HG03565 (cell line): ENCODE data around the gene CGB1.
"Not testable (repeated sequence)": the region's sequence is repeated elsewhere in the genome, so short reads cannot be mapped to it uniquely, and the experiment has no call there.

ENCODE experiments used
- ATAC-seq: cut with Tn5 transposase; IDR thresholded peaks from one replicate; pipeline ENCODE4 v1.9.1; 2021; ENCODE audit warnings: mild to moderate bottlenecking, moderate library complexity; ENCODE audit not compliant: unreplicated experiment

The CGB1 gene

DNA sequence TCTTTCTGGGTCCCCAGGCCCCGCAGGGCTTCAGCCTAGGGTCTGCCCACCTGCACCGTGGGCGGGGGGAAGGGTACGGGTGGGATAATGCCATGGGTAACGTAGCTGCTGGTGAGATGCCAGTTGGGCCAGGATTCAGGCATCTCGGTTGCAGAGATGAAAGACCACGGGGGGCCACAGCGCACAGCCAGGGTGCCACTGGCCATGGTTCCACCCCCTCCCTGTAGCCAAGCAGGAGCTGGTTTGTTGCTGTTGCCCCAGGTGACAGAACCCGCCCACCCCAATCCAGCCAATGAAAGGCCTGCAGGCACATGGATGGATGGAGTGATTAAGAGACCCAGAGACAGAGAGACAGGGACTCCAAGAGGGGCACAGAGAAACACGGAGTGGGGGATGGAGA is 21.9 kb upstream of the CGB1 start:
- no peak for ATAC-seq

DNA sequence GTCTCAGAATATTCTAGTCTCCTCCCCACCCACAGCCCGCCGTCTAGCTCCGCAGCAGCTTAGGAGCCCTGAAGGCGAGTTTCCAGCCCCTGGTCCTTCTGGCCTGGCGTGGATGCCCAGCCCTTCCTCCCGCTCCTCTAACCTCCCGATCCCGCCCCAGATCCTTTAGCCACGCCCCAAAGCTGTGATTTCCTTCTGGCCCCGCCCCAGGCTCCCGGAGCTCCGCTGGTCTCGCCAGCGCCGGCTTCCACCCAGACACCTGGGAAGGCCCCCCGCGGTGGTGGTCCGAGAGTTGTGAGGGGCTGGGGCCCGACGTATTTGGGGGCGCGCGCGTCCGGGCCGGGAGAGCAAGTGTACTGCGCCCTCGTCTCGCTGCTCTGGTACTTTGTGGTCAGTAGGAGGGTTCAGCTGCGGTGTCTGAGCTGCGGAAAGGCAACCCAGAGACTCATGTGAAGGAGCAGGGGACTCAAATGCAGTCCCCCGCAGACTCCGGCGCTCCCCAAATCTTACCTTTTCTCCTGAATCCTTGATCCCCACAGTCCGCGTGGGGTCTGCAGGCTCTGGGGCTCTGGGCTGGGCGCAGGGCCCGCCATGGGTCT is 21.0 kb upstream of the CGB1 start, which contains the start of gene CGB7:
Gene CGB7 (minus strand): TSS at position 114 of the 599 bp plus-strand sequence. CDS start 2,374 bp downstream, outside the sequence.
- ATAC-seq, result no peak

DNA sequence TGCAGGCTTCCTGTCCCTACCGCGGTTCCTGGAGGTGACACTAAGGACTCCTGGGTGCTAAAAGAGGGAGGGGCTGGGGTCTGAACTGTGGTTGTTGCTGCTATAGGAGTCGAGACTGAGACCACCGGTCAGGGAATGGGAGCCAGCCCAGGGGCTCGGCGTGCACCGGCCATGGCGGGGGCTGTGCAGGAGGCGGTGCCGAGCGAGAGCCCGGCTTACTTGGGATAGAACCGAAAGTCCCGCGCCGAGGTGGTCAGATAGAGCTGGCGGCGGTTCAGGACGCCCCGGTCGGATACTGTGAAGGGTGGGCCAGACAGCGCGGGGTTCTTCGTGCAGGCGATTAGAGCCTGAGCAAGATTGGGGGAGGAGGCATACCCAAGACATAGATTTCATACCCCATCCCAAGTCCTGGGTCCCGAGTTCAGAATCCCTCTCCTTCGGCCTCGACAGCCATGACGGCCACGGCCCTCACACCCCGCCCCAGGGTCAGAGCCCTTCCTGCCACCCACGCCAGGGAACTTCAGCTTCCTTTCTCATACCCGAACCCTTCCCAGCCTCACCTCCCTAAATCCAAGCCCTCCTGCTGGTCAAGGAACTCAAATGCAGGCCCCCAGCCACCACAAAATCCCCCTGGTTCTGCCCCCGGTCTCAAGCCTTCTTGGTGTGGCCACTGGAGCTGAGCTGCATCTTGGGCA is 20.4 kb upstream of the CGB1 start:
- ATAC-seq, result not testable (repeated sequence)

DNA sequence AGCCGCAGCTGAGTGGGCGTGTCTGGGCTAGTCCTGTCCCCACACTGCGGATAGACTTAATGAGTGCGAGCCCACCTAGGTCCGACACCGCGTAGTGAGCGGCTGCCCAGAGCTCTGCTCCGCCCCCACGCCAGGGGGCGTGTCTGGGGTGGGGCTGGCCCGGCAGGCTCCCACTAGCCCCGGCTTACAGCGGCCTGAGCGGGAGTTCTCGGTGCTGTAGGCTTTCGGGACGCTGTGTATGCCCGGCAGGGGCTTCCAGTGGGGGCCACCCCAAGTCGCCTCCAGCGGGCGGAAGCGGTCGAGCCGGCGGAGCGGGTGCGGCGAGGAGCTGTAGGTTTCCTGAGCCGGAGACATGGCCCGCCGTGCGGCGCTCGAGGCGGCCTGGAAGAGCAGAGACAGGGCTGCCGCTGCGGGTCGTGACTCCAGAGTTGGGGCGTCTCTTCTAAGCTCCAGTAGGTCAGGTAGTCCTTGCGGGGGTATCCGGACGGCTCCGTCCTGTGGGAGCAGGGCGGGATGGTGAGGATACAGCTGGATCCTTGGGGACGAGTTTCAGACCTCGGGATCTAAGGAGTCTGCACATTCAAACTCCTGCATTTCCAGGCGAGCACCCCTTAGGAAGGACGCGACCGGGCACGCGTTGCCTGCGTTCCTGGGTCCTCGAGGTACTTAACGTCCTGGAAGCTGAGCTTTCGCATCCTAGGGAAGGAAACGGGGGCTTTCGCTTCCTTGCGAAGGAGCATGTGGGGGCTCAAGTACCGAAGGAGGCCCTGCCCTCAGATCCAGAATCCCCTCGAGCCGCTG is 19.6 kb upstream of the CGB1 start:
- ATAC-seq, result no peak

DNA sequence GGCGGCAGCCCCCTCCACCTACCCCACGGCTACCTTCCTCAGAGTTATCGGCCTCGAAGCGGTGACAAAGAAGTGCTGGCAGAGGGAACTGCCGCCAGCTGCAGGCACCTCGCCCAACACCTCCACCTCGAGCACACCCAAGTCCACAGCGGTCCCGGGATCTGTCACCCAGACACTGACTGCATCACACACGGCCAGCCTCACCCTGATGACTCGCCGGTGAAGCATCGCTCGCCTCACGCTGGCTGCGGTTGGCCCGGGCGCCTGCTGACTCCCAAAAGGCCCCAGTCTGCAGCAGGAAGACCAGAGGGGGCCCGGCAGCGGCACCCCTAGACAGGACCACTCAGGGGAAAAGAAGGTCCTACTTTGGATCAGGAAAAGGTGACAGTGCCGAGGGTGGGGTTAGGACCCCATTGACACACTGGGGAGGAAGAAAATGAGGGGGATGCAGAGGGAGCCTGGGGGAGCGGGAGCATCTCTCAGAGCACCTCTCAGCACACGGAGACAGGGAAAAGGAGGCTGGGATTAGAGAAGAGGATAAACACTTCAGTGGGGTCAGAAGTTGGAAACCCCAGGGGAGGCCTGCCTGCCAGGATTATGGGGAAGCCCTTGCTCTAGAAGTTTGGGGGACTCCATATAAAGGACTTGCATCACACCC is 13.8 kb upstream of the CGB1 start:
- not testable (repeated sequence) for ATAC-seq

DNA sequence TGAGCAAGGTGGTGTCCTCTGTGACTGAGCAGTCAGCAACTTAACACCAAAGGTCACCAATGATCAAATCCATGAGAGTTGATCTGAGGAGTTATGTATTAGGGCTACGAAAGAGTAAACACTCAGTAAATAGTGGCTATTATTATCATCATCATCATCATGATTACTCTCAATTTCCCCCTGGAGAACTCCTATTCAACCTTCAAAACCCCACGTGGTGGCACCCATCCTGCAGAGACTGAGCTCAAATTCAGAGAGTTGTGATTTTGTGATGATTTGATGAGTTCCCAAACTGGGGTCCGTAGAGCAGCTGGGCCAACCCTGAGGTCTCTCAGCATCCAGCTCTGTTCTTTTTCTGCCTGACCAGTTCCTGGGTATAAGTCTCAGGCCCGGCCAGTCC is 13.1 kb upstream of the CGB1 start:
- not testable (repeated sequence) for ATAC-seq

DNA sequence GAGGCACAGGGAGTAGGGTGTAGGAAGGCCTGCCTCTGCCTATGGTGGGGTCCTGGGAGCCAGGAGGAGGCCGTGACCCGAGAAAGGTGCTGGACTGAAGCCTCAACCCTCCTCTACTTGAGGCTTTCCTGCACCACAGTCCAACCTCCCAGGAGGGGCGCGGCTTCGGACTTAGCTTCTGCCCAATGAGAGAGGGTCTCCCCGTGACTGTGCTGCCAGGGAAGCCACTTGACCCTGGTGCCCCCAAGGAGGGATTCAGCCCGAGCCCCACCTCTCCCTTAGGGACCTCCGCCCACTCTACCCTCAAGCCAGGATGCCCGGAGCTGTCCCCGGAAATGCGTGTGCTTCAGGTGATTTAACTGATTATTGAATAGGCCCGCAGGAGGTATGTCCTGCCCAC is 12.3 kb upstream of the CGB1 start, which contains the start of gene CGB8:
Gene CGB8 (minus strand): TSS at position 101 of the 400 bp plus-strand sequence. CDS start 372 bp downstream, outside the sequence.
- not testable (repeated sequence) for ATAC-seq

DNA sequence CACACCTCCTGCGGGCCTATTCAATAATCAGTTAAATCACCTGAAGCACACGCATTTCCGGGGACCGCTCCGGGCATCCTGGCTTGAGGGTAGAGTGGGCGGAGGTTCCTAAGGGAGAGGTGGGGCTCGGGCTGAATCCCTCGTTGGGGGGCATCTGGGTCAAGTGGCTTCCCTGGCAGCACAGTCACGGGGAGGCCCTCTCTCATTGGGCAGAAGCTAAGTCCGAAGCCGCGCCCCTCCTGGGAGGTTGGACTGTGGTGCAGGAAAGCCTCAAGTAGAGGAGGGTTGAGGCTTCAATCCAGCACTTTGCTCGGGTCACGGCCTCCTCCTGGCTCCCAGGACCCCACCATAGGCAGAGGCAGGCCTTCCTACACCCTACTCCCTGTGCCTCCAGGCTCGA is 6.9 kb upstream of the CGB1 start, which contains the start of gene CGB5:
Gene CGB5 (plus strand): TSS at position 301 of the 400 bp plus-strand sequence. CDS start 362 bp downstream, outside the sequence.
- not testable (repeated sequence) for ATAC-seq

DNA sequence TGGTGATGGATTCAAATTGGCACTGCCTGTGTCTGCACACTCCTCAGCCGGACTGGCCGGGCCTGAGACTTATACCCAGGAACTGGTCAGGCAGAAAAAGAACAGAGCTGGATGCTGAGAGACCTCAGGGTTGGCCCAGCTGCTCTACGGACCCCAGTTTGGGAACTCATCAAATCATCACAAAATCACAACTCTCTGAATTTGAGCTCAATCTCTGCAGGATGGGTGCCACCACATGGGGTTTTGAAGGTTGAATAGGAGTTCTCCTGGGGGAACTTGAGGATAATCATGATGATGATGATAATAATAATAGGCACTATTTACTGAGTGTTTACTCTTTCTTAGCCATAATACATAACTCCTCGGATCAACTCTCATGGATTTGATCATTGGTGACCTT is 6.0 kb upstream of the CGB1 start:
- not testable (repeated sequence) for ATAC-seq

DNA sequence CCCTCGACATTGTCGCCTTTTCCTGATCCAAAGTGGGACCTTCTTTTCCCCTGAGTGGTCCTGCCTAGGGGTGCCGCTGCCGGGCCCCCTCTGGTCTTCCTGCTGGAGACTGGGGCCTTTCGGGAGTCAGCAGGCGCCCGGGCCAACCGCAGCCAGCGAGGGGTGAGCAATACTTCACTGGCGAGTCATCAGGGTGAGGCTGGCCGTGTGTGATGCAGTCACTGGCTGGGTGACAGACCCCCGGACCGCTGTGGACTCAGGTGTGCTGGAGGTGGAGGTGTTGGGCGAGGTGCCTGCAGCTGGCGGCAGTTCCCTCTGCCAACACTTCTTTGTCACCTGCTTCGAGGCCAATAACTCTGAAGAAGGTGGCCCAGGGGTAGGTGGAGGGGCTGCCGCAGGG is 5.5 kb upstream of the CGB1 start:
- ATAC-seq, result no peak

DNA sequence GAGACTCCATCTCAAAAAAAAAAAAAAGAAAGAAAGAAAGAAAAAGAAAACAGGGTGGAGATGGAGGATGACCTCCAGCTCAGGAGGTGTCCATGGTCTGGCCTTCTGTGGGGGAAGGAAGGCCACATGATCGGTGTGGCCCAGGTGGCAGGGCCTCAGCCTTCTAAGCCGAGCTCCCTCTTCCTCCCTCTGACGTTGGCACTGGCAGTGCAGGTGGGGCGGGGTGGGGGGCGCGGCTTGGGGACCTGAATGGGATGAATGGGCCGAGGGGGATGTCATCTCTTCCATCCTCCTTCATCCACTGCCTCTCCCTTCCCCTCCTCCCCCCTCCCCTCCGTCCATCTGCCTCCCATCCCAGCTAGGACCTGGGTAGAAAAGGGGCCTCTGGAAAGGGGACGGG is 3.0 kb upstream of the CGB1 start:
- not testable (repeated sequence) for ATAC-seq

DNA sequence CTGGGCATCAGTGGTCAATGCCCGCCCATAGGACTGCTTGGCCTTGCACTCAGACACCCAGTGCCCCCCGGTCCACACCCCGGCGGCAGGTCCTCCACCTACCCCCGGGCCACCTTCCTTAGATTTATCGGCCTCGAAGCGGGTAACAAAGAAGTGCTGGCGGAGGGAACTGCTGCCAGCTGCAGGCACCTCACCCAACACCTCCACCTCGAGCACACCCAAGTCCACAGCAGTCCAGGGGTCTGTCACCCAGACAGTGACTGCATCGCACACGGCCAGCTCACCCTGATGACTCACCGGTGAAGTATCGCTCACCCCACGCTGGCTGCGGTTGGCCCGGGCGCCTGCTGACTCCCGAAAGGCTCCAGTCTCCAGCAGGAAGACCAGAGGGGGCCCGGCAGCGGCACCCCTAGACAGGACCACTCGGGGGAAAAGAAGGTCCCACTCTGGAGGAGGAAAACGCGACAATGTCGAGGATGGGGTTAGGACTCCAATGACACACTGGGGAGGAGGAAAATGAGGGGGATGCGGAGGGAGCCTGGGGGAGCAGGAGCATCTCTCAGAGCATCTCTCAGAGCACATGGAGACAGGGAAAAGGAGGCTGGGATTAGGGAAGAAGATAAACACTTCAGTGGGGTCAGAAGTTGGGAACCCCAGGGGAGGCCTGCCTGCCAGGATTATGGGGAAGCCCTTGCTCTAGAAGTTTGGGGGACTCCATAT is 2.0 kb upstream of the CGB1 start:
- ATAC-seq, result not testable (repeated sequence)

DNA sequence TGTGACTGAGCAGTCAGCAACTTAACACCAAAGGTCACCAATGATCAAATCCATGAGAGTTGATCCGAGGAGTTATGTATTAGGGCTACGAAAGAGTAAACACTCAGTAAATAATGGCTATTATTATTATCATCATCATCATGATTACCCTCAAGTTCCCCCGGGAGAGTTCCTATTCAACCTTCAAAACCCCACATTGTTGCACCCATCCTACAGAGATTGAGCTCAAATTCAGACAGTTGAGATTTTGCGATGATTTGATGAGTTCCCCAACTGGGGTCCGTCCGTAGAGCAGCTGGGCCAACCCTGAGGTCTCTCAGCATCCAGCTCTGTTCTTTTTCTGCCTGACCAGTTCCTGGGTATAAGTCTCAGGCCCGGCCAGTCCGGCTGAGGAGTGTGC is 1.4 kb upstream of the CGB1 start:
- ATAC-seq, result not testable (repeated sequence)

DNA sequence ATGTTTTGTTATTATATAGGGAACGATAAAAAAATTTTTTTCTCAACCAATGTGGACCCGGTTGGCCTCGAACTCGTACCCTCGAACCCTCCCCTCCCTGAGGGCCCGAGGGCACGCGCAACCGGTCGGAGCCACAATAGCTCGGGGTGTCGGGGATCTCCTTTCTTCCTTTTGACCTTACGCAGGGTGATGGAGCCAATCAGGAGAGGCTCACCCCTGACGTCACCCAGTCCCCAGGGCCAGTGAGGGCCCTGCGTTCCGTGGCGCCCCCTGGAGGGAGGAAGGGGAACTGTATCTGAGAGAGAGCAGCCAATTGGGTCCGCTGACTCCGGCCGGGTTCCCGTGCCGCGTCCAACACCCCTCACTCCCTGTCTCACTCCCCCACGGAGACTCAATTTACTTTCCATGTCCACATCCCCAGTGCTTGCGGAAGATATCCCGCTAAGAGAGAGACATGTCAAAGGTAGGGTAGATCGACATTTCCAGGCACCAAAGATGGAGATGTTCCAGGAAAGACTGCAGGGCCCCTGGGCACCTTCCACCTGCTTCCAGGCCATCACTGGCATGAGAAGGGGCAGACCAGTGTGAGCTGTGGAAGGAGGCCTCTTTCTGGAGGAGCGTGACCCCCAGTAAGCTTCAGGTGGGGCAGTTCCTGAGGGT is 4.9 kb downstream of the CGB1 start, which contains the start of gene CGB2:
Gene CGB2 (plus strand): TSS at position 249 of the 660 bp plus-strand sequence. CDS start 206 bp downstream, at position 455.
- ATAC-seq, result not testable (repeated sequence)

DNA sequence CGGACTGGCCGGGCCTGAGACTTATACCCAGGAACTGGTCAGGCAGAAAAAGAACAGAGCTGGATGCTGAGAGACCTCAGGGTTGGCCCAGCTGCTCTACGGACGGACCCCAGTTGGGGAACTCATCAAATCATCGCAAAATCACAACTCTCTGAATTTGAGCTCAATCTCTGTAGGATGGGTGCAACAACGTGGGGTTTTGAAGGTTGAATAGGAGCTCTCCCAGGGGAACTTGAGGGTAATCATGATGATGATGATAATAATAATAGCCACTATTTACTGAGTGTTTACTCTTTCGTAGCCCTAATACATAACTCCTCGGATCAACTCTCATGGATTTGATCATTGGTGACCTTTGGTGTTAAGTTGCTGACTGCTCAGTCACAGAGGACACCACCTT is 6.4 kb downstream of the CGB1 start:
- not testable (repeated sequence) for ATAC-seq

DNA sequence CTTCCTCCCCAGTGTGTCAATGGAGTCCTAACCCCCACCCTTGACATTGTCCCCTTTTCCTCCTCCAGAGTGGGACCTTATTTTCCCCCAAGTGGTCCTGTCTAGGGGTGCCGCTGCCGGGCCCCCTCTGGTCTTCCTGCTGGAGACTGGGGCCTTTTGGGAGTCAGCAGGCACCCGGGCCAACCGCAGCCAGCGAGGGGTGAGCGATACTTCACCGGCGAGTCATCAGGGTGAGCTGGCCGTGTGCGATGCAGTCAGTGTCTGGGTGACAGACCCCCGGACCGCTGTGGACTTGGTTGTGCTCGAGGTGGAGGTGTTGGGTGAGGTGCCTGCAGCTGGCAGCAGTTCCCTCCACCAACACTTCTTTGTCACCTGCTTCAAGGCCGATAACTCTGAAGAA is 6.9 kb downstream of the CGB1 start:
- not testable (repeated sequence) for ATAC-seq

DNA sequence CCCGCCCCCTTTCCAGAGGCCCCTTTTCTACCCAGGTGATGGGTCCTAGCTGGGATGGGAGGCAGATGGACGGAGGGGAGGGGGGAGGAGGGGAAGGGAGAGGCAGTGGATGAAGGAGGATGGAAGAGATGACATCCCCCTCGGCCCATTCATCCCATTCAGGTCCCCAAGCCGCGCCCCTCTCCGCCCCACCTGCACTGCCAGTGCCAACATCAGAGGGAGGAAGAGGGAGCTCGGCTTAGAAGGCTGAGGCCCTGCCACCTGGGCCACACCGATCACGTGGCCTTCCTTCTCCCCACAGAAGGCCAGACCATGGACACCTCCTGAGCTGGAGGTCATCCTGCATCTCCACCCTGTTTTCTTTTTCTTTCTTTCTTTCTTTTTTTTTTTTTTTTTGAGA is 8.0 kb downstream of the CGB1 start:
- ATAC-seq, result not testable (repeated sequence)

DNA sequence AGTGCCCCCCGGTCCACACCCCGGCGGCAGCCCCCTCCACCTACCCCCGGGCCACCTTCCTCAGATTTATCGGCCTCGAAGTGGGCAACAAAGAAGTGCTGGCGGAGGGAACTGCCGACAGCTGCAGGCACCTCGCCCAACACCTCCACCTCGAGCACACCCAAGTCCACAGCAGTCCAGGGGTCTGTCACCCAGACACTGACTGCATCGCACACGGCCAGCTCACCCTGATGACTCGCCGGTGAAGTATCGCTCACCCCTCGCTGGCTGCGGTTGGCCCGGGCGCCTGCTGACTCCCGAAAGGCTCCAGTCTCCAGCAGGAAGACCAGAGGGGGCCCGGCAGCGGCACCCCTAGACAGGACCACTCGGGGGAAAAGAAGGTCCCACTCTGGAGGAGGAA is 11.1 kb downstream of the CGB1 start:
- not testable (repeated sequence) for ATAC-seq

DNA sequence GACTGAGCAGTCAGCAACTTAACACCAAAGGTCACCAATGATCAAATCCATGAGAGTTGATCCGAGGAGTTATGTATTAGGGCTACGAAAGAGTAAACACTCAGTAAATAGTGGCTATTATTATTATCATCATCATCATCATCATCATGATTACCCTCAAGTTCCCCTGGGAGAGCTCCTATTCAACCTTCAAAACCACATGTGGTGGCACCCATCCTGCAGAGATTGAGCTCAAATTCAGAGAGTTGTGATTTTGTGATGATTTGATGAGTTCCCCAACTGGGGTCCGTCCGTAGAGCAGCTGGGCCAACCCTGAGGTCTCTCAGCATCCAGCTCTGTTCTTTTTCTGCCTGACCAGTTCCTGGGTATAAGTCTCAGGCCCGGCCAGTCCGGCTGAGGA is 11.6 kb downstream of the CGB1 start:
- not testable (repeated sequence) for ATAC-seq
